ENCODE measurements around the gene DMD.

DMD gene

DNA sequence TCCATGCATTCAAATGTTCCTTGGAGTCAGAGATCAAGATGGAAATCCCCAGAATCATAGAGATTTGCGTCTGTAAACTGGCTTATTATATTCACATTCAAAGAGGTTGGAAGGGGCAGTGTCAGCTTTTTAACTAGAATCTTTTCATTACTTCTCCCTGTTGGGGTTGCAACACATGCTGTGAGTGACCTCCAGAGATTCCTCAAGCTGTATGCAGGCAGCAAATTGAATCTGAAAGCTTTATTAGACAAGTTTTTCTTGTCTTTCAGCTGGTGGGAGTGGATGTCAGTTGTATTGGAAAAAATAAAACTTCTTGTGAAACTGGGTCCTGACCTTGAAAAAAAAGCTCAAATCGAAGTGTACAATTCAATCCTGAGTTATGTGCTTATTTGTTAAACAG is 1403.0 kb downstream of the DMD start:
- H3K27me3 ChIP-seq (ENCODE audit: insufficient read depth, low read length, poor library complexity, severe bottlenecking) = no peaks in the 10 kb centered on the region
- H3K79me2 ChIP-seq (ENCODE audit: insufficient read depth, low read length) = no peaks in the 10 kb centered on the region
- no peaks in the 10 kb centered on the region for H3K36me3 ChIP-seq (ENCODE audit: insufficient read depth, low read length)
- no peaks in the 10 kb centered on the region for H3K4me1 ChIP-seq (ENCODE audit: insufficient read depth, low read length, poor library complexity, severe bottlenecking)
- H3F3A ChIP-seq (ENCODE audit: low read depth) = no peaks in the 10 kb centered on the region
- TF ChIP-seq CTCF (conservative IDR thresholded peaks at IDR 0.05; ENCODE audit: low read length) = no peak
- H3K9me3 ChIP-seq (ENCODE audit: insufficient read depth, low read depth, low read length) = no peaks in the 10 kb centered on the region
- no peak overlapping the region for H2AFZ ChIP-seq (ENCODE audit: low read length)
- H3K9ac ChIP-seq (ENCODE audit: low read depth, low read length, poor library complexity, severe bottlenecking) = no peak overlapping the region
- H4K20me1 ChIP-seq (ENCODE audit: insufficient read depth, low read length, poor library complexity, severe bottlenecking) = no peaks in the 10 kb centered on the region
- no peak overlapping the region for H3K4me2 ChIP-seq (ENCODE audit: low read depth, low read length, poor library complexity, severe bottlenecking)
- no peak overlapping the region for H3K4me3 ChIP-seq (ENCODE audit: low read length, poor library complexity, severe bottlenecking)
- H3K9me2 ChIP-seq (replicated peaks; ENCODE audit: low read depth, low read length) = no peaks in the 10 kb centered on the region

- no peak overlapping the region for H3K4me3 ChIP-seq (ENCODE audit: low read length, poor library complexity, severe bottlenecking)
- H3K4me2 ChIP-seq (ENCODE audit: low read depth, low read length, poor library complexity, severe bottlenecking) = no peak overlapping the region
- no peak overlapping the region for H2AFZ ChIP-seq (ENCODE audit: low read length)
- H3K36me3 ChIP-seq (ENCODE audit: insufficient read depth, low read length) = no peaks in the 10 kb centered on the region
- H3K4me1 ChIP-seq (ENCODE audit: insufficient read depth, low read length, poor library complexity, severe bottlenecking) = no peaks in the 10 kb centered on the region
- no peak overlapping the region for H3K9ac ChIP-seq (ENCODE audit: low read depth, low read length, poor library complexity, severe bottlenecking)
- H3K27me3 ChIP-seq (ENCODE audit: insufficient read depth, low read length, poor library complexity, severe bottlenecking) = no peaks in the 10 kb centered on the region
- H3K9me3 ChIP-seq (ENCODE audit: insufficient read depth, low read depth, low read length) = no peaks in the 10 kb centered on the region
- no peaks in the 10 kb centered on the region for H4K20me1 ChIP-seq (ENCODE audit: insufficient read depth, low read length, poor library complexity, severe bottlenecking)
- no peaks in the 10 kb centered on the region for H3K79me2 ChIP-seq (ENCODE audit: insufficient read depth, low read length)
- no peaks in the 10 kb centered on the region for H3K9me2 ChIP-seq (replicated peaks; ENCODE audit: low read depth, low read length)
- H3F3A ChIP-seq (ENCODE audit: low read depth) = no peaks in the 10 kb centered on the region
- no peak for TF ChIP-seq CTCF (conservative IDR thresholded peaks at IDR 0.05; ENCODE audit: low read length)
- TF ChIP-seq EZH2phosphoT487 (IDR thresholded peaks at IDR 0.05; ENCODE audit: borderline replicate concordance) = no peak
These were observed 1404.2 kb downstream of the DMD start for GRCh38 chrX:31807165-31807564.

GRCh38 chrX:31805781-31806180 is 1405.6 kb downstream of the DMD start:
- Histone ChIP-seq H3K27me3 (ENCODE audit: insufficient read depth, low read length, poor library complexity, severe bottlenecking) (no peaks in the 10 kb centered on the region), H3K9me3 (ENCODE audit: insufficient read depth, low read depth, low read length) (no peaks in the 10 kb centered on the region), H3F3A (ENCODE audit: low read depth) (no peaks in the 10 kb centered on the region), H4K20me1 (ENCODE audit: insufficient read depth, low read length, poor library complexity, severe bottlenecking) (no peaks in the 10 kb centered on the region), H3K36me3 (ENCODE audit: insufficient read depth, low read length) (no peaks in the 10 kb centered on the region), H3K4me1 (ENCODE audit: insufficient read depth, low read length, poor library complexity, severe bottlenecking) (no peaks in the 10 kb centered on the region), H3K4me2 (ENCODE audit: low read depth, low read length, poor library complexity, severe bottlenecking) (no peak overlapping the region), H3K79me2 (ENCODE audit: insufficient read depth, low read length) (no peaks in the 10 kb centered on the region), H2AFZ (ENCODE audit: low read length) (no peak overlapping the region), H3K9ac (ENCODE audit: low read depth, low read length, poor library complexity, severe bottlenecking) (no peak overlapping the region), H3K4me3 (ENCODE audit: low read length, poor library complexity, severe bottlenecking) (no peak overlapping the region), H3K9me2 (replicated peaks; ENCODE audit: low read depth, low read length) (no peaks in the 10 kb centered on the region)
- TF ChIP-seq EZH2phosphoT487 (IDR thresholded peaks at IDR 0.05; ENCODE audit: borderline replicate concordance) (no peak), CTCF (conservative IDR thresholded peaks at IDR 0.05; ENCODE audit: low read length) (no peak)
